NCI-H446 treated with DMSO at 0.1 percent for 48 hours (cell line): ENCODE measurements around the gene CERS3.

Source experiments
- DNase-seq: peaks from one replicate; lab custom pipeline; 2025; lab: John Stamatoyannopoulos, UW

CERS3 gene

GRCh38 chr15:100383302-100384107 is 145.2 kb downstream of the CERS3 start:
- no peak for DNase-seq

GRCh38 chr15:100373942-100374341 is 154.8 kb downstream of the CERS3 start:
- DNase-seq, result no peak

GRCh38 chr15:100373120-100373896 is 155.4 kb downstream of the CERS3 start:
- DNase-seq, result no peak

GRCh38 chr15:100372739-100373119 is 156.0 kb downstream of the CERS3 start:
- DNase-seq, result no peak

- no peak for DNase-seq
Observed at GRCh38 chr15:100355342-100355741, 173.4 kb downstream of the CERS3 start.

- DNase-seq, result no peak
Observed at GRCh38 chr15:100353449-100353848, 175.3 kb downstream of the CERS3 start.

GRCh38 chr15:100350434-100351226 is 178.1 kb downstream of the CERS3 start:
- no peak for DNase-seq
